GM12892 (cell line): Measurements from ENCODE around the gene GPR84.

Source experiments
- DNase-seq: peaks from one replicate; pipeline ENCODE4 v3.0.0; 2011; ENCODE audit not compliant: insufficient read length
- FAIRE-seq: peaks from 2 replicates; lab custom pipeline; 2011; peaks lifted over from hg19 to GRCh38; lab: Jason Lieb, UNC
- POLR2A ChIP-seq: IDR thresholded peaks from 2 replicates; pipeline ENCODE4 v1.6.1; 2011; ENCODE audit warnings: low read depth, low read length, control low read depth
- POLR2AphosphoS5 ChIP-seq: IDR thresholded peaks from 2 replicates; pipeline ENCODE4 v1.6.1; 2011; ENCODE audit warnings: low read depth, low read length, control low read depth
- TAF1 ChIP-seq: IDR thresholded peaks from 2 replicates; pipeline ENCODE4 v1.6.1; 2011; ENCODE audit warnings: low read depth, mild to moderate bottlenecking, control low read depth, low read length, borderline replicate concordance

GPR84 gene

GRCh38 chr12:54390176-54390667, 25.9 kb upstream of the GPR84 start:
- DNase-seq (no peak), FAIRE-seq (no peak)
- TF ChIP-seq POLR2AphosphoS5: no peak
- TF ChIP-seq POLR2A: no peak
- TF ChIP-seq TAF1: no peak

- no peak for DNase-seq
- TF ChIP-seq TAF1: no peak
- TF ChIP-seq POLR2AphosphoS5: no peak
- no peak for TF ChIP-seq POLR2A
- FAIRE-seq: no peak
Observed at GRCh38 chr12:54389607-54390175, 25.4 kb upstream of the GPR84 start.

GRCh38 chr12:54389134-54389508, 24.8 kb upstream of the GPR84 start:
- FAIRE-seq (no peak), DNase-seq (no peak)
- TF ChIP-seq POLR2AphosphoS5 (no peak), TAF1 (no peak)

- TF ChIP-seq TAF1 (no peak), POLR2A (no peak), POLR2AphosphoS5 (no peak)
- DNase-seq (no peak), FAIRE-seq (no peak)
Observed at GRCh38 chr12:54388237-54389133, 24.2 kb upstream of the GPR84 start.

GRCh38 chr12:54387114-54387467, 22.8 kb upstream of the GPR84 start:
- no peak for FAIRE-seq
- DNase-seq: no peak
- TF ChIP-seq POLR2AphosphoS5 (no peak), POLR2A (no peak), TAF1 (no peak)

GRCh38 chr12:54386403-54387113, 22.3 kb upstream of the GPR84 start:
- FAIRE-seq: no peak
- DNase-seq: no peak
- TF ChIP-seq POLR2A (no peak), TAF1 (no peak), POLR2AphosphoS5 (no peak)

- DNase-seq: peak; percentile 59
- peak; percentile 63 for FAIRE-seq
- TF ChIP-seq POLR2A: 0 out of 2 replicates have a peak, but pooled peaks have one; percentile 13
- TF ChIP-seq TAF1: no peak
Observed at GRCh38 chr12:54385251-54385914, 21.1 kb upstream of the GPR84 start.

GRCh38 chr12:54384591-54385041, 20.3 kb upstream of the GPR84 start, which contains the start of gene ZNF385A:
TSS of gene ZNF385A (minus strand) at chr12:54384733. CDS start at chr12:54384514, 219 bp downstream.
- FAIRE-seq (no peak), DNase-seq (no peak)
- TF ChIP-seq POLR2A: no peak
- TF ChIP-seq POLR2AphosphoS5: no peak
- no peak for TF ChIP-seq TAF1

GRCh38 chr12:54383041-54383609, 18.8 kb upstream of the GPR84 start:
- FAIRE-seq: no peak
- TF ChIP-seq TAF1 (no peak), POLR2AphosphoS5 (no peak), POLR2A (no peak)
- DNase-seq: no peak

GRCh38 chr12:54381136-54381535, 16.9 kb upstream of the GPR84 start:
- FAIRE-seq (no peak), DNase-seq (no peak)
- TF ChIP-seq POLR2A (no peak), POLR2AphosphoS5 (no peak), TAF1 (no peak)

- FAIRE-seq: peak; percentile 91
- peak; percentile 94 for DNase-seq
- no peak for TF ChIP-seq TAF1
- TF ChIP-seq POLR2A: no peak
Observed at GRCh38 chr12:54379398-54380201, 15.3 kb upstream of the GPR84 start.
